ENCODE data around the gene DICER1.
A peak's percentile ranks its signal among the peaks of the same experiment; 100 is the strongest.
"Not testable (repeated sequence)": the region's sequence is repeated elsewhere in the genome, so short reads cannot be mapped to it uniquely, and the experiment has no call there.

The DICER1 gene

GRCh38 chr14:95157327-95158189, at the start of gene DICER1:
TSS of gene DICER1 (minus strand) at chr14:95157529. CDS start at chr14:95133458, 24,071 bp downstream.
- H3K4me1 ChIP-seq (ENCODE audit: control insufficient read depth, insufficient read depth, low read length): peaks cover 9% of the 10 kb centered on the region
- peak within 1 kb of the TSS; percentile 65 for H3K4me3 ChIP-seq (ENCODE audit: low read length)
- H3K27me3 ChIP-seq (ENCODE audit: control insufficient read depth, insufficient read depth, low read length): no peaks in the 10 kb centered on the region
- no peaks in the 10 kb centered on the region for H3K9me3 ChIP-seq (ENCODE audit: control insufficient read depth, low read length)
- H3K36me3 ChIP-seq (ENCODE audit: control insufficient read depth, insufficient read depth, low read length): no peaks in the 10 kb centered on the region
- peak within 1 kb of the TSS; percentile 96 for H3K9ac ChIP-seq (ENCODE audit: low read length)

- H3K36me3 ChIP-seq (ENCODE audit: control insufficient read depth, insufficient read depth, low read length): no peaks in the 10 kb centered on the region
- H3K9me3 ChIP-seq (ENCODE audit: control insufficient read depth, low read length): no peaks in the 10 kb centered on the region
- no peaks in the 10 kb centered on the region for H3K27me3 ChIP-seq (ENCODE audit: control insufficient read depth, insufficient read depth, low read length)
- no peaks in the 10 kb centered on the region for H3K4me1 ChIP-seq (ENCODE audit: control insufficient read depth, insufficient read depth, low read length)
- no peak overlapping the region for H3K4me3 ChIP-seq (ENCODE audit: low read length)
- H3K9ac ChIP-seq (ENCODE audit: low read length): no peak overlapping the region
These were observed 49.2 kb upstream of the DICER1 start for GRCh38 chr14:95206534-95206933.

- H3K4me3 ChIP-seq (ENCODE audit: low read length): no peak overlapping the region
- H3K9me3 ChIP-seq (ENCODE audit: control insufficient read depth, low read length): no peaks in the 10 kb centered on the region
- H3K36me3 ChIP-seq (ENCODE audit: control insufficient read depth, insufficient read depth, low read length): no peaks in the 10 kb centered on the region
- no peak overlapping the region for H3K9ac ChIP-seq (ENCODE audit: low read length)
- no peaks in the 10 kb centered on the region for H3K4me1 ChIP-seq (ENCODE audit: control insufficient read depth, insufficient read depth, low read length)
- no peaks in the 10 kb centered on the region for H3K27me3 ChIP-seq (ENCODE audit: control insufficient read depth, insufficient read depth, low read length)
These were observed 47.4 kb upstream of the DICER1 start for GRCh38 chr14:95204705-95205104.

GRCh38 chr14:95201745-95202144, 44.4 kb upstream of the DICER1 start:
- H3K9me3 ChIP-seq (ENCODE audit: control insufficient read depth, low read length); H3K27me3 ChIP-seq (ENCODE audit: control insufficient read depth, insufficient read depth, low read length); H3K4me3 ChIP-seq (ENCODE audit: low read length); H3K9ac ChIP-seq (ENCODE audit: low read length); H3K36me3 ChIP-seq (ENCODE audit: control insufficient read depth, insufficient read depth, low read length); H3K4me1 ChIP-seq (ENCODE audit: control insufficient read depth, insufficient read depth, low read length): not testable (repeated sequence)

- H3K9me3 ChIP-seq (ENCODE audit: control insufficient read depth, low read length): no peaks in the 10 kb centered on the region
- no peaks in the 10 kb centered on the region for H3K36me3 ChIP-seq (ENCODE audit: control insufficient read depth, insufficient read depth, low read length)
- H3K27me3 ChIP-seq (ENCODE audit: control insufficient read depth, insufficient read depth, low read length): no peaks in the 10 kb centered on the region
- H3K9ac ChIP-seq (ENCODE audit: low read length): no peak overlapping the region
- no peaks in the 10 kb centered on the region for H3K4me1 ChIP-seq (ENCODE audit: control insufficient read depth, insufficient read depth, low read length)
- no peak overlapping the region for H3K4me3 ChIP-seq (ENCODE audit: low read length)
These were observed 43.1 kb upstream of the DICER1 start for GRCh38 chr14:95200404-95200803.

GRCh38 chr14:95199298-95199983, 42.1 kb upstream of the DICER1 start:
- H3K4me1 ChIP-seq (ENCODE audit: control insufficient read depth, insufficient read depth, low read length): no peaks in the 10 kb centered on the region
- no peaks in the 10 kb centered on the region for H3K36me3 ChIP-seq (ENCODE audit: control insufficient read depth, insufficient read depth, low read length)
- no peaks in the 10 kb centered on the region for H3K27me3 ChIP-seq (ENCODE audit: control insufficient read depth, insufficient read depth, low read length)
- H3K9ac ChIP-seq (ENCODE audit: low read length): no peak overlapping the region
- no peak overlapping the region for H3K4me3 ChIP-seq (ENCODE audit: low read length)
- H3K9me3 ChIP-seq (ENCODE audit: control insufficient read depth, low read length): no peaks in the 10 kb centered on the region

- H3K4me3 ChIP-seq (ENCODE audit: low read length): no peak overlapping the region
- no peaks in the 10 kb centered on the region for H3K36me3 ChIP-seq (ENCODE audit: control insufficient read depth, insufficient read depth, low read length)
- H3K9ac ChIP-seq (ENCODE audit: low read length): no peak overlapping the region
- H3K9me3 ChIP-seq (ENCODE audit: control insufficient read depth, low read length): no peaks in the 10 kb centered on the region
- no peaks in the 10 kb centered on the region for H3K27me3 ChIP-seq (ENCODE audit: control insufficient read depth, insufficient read depth, low read length)
- no peaks in the 10 kb centered on the region for H3K4me1 ChIP-seq (ENCODE audit: control insufficient read depth, insufficient read depth, low read length)
These were observed 41.0 kb upstream of the DICER1 start for GRCh38 chr14:95198320-95198719.

- Histone ChIP-seq H3K9ac (ENCODE audit: low read length) (no peak overlapping the region), H3K4me3 (ENCODE audit: low read length) (no peak overlapping the region), H3K4me1 (ENCODE audit: control insufficient read depth, insufficient read depth, low read length) (no peaks in the 10 kb centered on the region), H3K9me3 (ENCODE audit: control insufficient read depth, low read length) (no peaks in the 10 kb centered on the region), H3K36me3 (ENCODE audit: control insufficient read depth, insufficient read depth, low read length) (no peaks in the 10 kb centered on the region), H3K27me3 (ENCODE audit: control insufficient read depth, insufficient read depth, low read length) (no peaks in the 10 kb centered on the region)
These were observed 40.2 kb upstream of the DICER1 start for GRCh38 chr14:95197551-95197950.

- Histone ChIP-seq H3K4me3 (ENCODE audit: low read length) (no peak overlapping the region), H3K9ac (ENCODE audit: low read length) (no peak overlapping the region), H3K4me1 (ENCODE audit: control insufficient read depth, insufficient read depth, low read length) (no peaks in the 10 kb centered on the region), H3K27me3 (ENCODE audit: control insufficient read depth, insufficient read depth, low read length) (no peaks in the 10 kb centered on the region), H3K9me3 (ENCODE audit: control insufficient read depth, low read length) (no peaks in the 10 kb centered on the region), H3K36me3 (ENCODE audit: control insufficient read depth, insufficient read depth, low read length) (no peaks in the 10 kb centered on the region)
These were observed 39.7 kb upstream of the DICER1 start for GRCh38 chr14:95196826-95197545.

GRCh38 chr14:95196268-95196667, 38.9 kb upstream of the DICER1 start:
- no peak overlapping the region for H3K9ac ChIP-seq (ENCODE audit: low read length)
- H3K9me3 ChIP-seq (ENCODE audit: control insufficient read depth, low read length): no peaks in the 10 kb centered on the region
- H3K36me3 ChIP-seq (ENCODE audit: control insufficient read depth, insufficient read depth, low read length): no peaks in the 10 kb centered on the region
- no peaks in the 10 kb centered on the region for H3K27me3 ChIP-seq (ENCODE audit: control insufficient read depth, insufficient read depth, low read length)
- no peaks in the 10 kb centered on the region for H3K4me1 ChIP-seq (ENCODE audit: control insufficient read depth, insufficient read depth, low read length)
- no peak overlapping the region for H3K4me3 ChIP-seq (ENCODE audit: low read length)

GRCh38 chr14:95195031-95195430, 37.7 kb upstream of the DICER1 start:
- Histone ChIP-seq H3K27me3 (ENCODE audit: control insufficient read depth, insufficient read depth, low read length) (no peaks in the 10 kb centered on the region), H3K36me3 (ENCODE audit: control insufficient read depth, insufficient read depth, low read length) (no peaks in the 10 kb centered on the region), H3K4me1 (ENCODE audit: control insufficient read depth, insufficient read depth, low read length) (no peaks in the 10 kb centered on the region), H3K4me3 (ENCODE audit: low read length) (no peak overlapping the region), H3K9ac (ENCODE audit: low read length) (no peak overlapping the region), H3K9me3 (ENCODE audit: control insufficient read depth, low read length) (no peaks in the 10 kb centered on the region)

- no peaks in the 10 kb centered on the region for H3K27me3 ChIP-seq (ENCODE audit: control insufficient read depth, insufficient read depth, low read length)
- no peaks in the 10 kb centered on the region for H3K9me3 ChIP-seq (ENCODE audit: control insufficient read depth, low read length)
- H3K4me3 ChIP-seq (ENCODE audit: low read length): no peak overlapping the region
- no peak overlapping the region for H3K9ac ChIP-seq (ENCODE audit: low read length)
- no peaks in the 10 kb centered on the region for H3K4me1 ChIP-seq (ENCODE audit: control insufficient read depth, insufficient read depth, low read length)
- no peaks in the 10 kb centered on the region for H3K36me3 ChIP-seq (ENCODE audit: control insufficient read depth, insufficient read depth, low read length)
These were observed 35.8 kb upstream of the DICER1 start for GRCh38 chr14:95193081-95193480.
